HCEC 1CT (cell line): ENCODE measurements around the gene TRIM6.
A peak's percentile ranks its signal among the peaks of the same experiment; 100 is the strongest.
"Not testable (repeated sequence)": the region's sequence is repeated elsewhere in the genome, so short reads cannot be mapped to it uniquely, and the experiment has no call there.

Experiments used
- DNase-seq: peaks from one replicate; pipeline ENCODE4 v3.0.0-alpha.2; 2017

TRIM6 gene

DNA sequence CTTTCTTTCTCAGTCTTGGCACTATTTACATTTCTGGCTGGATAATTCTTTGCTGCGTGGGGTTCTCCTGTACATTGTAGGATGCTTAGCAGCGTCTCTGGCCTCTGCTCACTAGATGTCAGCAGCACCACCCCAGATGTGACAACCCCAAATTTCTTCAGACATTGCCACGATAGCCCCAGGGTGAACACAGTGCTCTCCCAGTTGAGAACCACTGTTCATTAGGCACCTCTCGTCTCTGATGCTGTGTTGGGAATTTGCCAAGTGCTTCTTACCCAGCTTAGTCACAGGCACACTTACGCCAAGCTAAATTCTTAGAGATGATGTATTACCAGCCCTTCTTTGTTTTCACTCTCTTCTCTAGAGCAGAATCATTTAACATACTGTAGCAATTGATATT, 9.4 kb downstream of the TRIM6 start:
- DNase-seq: peak; percentile 79

DNA sequence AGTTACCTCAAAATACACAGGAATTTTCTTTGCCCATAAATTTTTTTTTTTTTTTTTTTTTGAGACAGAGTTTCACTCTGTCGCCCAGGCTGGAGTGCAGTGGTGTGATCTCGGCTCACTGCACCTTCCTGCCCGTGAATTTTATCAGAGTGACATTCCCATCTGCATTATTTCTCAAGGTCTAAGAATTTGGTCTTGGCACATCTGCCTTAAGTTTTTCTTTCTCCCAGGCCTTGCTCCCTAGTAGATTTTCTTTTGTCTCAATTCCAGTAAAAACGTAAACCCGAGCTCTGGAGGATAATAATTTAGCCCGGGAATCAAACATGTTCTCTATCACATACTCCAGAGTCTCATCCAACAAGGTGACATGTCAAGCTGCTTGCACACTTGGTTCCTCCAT, 12.4 kb downstream of the TRIM6 start:
- DNase-seq: no peak

DNA sequence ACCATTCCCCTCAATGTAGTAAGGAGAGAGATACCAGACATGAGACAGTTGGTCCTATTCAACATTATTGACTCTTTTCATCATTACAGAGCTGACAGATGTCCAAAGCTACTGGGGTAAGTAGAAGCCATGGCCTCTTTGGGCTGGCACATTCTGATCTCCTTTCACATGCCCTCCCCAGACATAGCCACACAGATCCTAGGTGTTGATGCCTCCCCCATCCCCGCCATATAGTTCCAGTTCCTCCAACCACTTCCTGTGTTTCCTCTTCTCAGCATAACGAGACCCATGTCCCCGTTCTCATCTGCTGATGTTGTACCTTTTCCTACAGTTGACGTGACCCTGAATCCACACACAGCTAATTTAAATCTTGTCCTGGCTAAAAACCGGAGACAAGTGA, 14.0 kb downstream of the TRIM6 start:
- no peak for DNase-seq

DNA sequence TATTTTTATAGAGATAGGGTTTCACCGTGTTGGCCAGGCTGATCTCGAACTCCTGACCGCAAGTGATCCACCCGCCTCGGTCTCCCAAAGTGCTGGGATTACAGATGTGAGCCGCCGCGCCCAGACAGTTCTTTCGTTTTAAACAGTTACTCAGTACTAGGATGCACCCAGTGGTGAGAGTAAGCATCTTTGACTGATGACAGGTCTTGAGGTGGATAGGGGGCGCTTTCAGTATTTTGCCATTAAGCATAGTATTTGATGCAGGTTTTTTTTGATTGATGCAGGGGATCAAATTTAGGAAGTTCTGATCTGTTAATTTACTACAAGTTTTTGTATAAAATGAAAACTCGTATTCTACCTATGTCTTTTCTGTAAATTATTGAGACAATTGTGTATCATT, 15.2 kb downstream of the TRIM6 start:
- DNase-seq: no peak

DNA sequence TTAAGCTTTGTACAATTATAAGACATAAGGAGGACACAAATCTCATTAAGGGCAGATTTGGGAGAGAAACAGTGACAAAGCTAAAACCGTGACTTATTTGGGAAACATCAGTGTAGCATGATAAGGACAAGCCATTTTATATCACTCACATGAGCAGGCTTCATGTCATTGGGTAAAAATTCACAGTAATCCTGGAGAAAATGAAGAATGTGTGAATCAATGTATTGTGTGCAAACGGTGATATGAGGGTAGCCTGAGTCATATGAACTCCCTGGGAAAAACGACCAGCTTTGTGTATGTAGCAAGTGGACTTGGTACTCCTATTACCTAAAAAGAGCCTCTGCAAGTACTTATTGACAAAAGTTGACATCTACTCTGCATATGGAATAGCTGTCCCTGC, 22.4 kb downstream of the TRIM6 start:
- DNase-seq: peak; percentile 96

DNA sequence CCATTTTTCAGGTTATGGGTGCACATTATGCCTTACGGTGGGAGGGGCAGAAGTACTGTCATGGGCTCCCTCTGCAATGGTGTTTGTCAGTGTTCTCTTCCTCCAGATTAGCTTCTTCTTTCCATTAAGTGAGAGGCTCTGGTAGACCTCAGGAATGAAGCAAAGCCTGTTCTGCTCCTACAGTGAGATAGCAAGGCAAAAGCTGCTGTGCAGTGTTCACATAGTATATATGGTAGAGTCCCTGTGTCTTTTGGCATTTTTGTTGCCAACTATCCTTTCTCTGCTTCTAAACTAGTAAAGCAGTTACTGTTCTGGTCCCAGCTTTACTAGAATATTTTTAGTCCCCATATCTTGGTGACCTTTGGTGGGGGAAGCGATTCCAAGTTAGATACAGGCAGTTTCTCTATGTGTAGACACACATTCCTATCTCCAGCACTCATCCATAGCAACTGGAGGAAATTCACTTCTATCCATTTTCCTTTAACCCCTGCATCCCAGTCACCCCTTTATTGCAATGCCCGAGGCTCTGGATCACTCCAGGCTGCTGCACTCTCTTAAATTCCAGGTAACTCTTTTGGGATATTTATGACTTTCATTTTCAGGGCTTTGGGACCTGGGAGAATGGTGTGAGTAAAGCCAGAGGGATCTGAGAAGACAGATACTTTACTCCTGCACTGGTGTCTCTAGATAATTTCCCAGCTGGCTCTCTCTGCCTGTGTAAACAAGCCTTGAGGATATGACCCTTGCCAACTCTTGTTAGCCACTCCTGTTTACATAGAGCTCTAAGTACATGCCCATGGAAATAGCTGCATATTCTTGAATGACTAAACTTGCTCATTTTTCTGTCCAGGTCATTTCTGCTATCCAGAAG, 24.4 kb downstream of the TRIM6 start:
- DNase-seq: peak; percentile 91

DNA sequence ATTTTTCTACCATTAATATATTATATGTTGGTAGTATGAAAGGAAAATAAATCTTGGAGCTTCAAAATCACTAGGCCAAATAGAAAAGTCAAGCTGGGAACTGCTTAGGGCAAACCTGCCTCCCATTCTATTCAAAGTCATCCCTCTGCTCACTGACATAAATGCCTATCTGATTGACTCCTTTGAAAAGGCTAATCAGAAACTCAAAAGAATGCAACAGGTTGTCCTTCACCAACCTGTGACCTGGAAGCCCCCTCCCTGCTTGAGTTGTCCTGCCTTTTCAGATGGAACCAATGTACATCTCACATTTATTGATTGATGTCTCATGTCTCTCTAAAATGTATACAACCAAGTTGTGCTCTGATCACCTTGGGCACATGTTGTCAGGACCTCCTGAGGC, 25.1 kb downstream of the TRIM6 start:
- DNase-seq: no peak

DNA sequence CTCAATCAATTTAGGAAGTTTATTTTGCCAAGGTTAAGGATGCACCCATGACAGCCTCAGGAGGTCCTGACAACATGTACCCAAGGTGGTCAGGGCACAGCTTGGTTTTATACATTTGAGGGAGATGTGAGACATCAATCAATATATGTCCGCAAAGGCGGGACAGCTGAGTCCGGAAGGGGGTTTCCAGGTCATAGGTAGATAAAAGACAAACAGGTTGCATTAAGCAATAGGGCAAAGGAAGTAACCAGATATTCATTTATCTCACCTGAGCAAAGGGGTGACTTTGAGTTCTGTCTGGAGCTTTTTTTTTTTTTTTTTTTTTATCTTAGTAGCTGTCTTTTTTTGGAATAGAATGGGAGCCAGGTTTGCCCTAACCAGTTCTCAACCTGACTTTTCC, 26.4 kb downstream of the TRIM6 start:
- no peak for DNase-seq

DNA sequence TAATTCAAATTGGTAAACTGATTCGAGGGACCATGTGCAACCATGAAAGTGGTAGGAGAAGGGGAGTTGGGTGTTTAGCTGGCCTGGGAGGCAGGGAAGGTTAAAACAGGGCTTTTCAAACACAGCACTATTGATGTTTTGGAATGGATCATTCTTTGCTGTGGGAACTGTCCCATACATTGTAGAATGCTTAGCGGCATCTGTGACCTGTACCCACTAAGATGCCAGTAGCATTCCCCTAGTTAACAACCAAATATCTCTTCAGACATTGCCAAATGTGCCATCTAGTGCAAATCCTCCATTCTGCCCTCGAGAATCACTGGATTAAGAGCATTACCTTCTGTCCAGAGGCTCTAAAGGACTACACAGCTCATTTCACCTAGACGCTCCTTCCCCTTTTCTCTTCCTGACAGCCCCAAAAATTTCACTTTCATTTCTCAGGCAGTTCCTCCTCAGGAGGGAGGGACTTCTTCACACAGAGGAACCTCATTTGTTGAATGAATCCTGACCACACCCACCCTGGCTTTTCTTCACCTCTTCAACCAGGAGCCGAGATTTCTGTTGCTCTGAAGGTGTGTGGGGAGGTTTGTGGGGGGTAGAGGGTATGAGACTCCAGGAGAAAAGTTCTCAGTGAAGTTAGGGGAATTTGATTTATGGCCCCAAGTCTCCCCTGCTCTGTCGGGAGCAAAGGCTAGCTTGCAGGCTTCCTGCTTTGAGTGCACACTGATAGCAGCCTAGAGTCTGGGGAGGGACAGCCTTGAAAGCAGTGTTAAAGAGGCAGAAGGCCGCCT, 28.2 kb downstream of the TRIM6 start, which contains the start of gene TRIM34:
Gene TRIM34, plus strand, starts transcription at position 513 of the 791 bp plus-strand sequence. CDS start 7,331 bp downstream, outside the sequence.
- peak; percentile 68 for DNase-seq

DNA sequence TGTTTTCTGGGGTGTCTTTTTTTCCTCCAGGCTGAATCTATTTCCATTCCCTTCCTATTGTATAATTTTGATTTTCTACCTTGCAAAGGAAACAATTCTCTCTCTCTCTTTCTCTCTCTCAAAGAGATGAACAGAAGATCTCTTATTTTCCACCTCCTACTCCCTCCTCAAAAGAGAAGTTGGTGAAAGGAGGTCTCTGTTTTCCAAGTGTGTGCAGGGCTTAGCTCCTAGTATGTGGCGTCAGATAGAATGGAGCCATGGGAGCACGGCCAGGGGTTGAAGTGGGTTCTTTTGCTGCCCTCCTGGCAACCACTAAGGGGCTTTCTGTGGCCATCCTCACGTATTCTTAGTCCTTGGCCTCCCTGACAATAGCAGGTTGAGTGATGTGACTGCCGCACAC, 28.8 kb downstream of the TRIM6 start:
- DNase-seq: no peak

DNA sequence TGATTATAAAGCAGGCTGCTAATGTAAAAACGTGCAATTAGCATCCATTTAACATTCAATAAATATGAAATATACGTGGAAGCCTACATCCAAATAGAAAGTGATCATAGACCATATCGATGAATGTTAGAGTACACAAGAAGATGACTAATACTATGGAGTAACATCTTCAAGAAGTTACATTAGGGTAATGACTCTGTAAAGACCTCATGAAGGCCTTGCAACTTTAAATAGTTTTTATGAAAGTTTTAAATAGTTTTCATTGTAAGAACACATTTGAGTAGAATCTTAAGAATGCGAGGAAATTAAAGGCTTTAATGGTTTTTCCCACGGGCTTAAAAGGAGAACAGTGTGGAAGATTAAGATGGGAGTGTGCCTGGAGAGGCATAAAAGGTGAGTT, 29.8 kb downstream of the TRIM6 start:
- peak; percentile 54 for DNase-seq

DNA sequence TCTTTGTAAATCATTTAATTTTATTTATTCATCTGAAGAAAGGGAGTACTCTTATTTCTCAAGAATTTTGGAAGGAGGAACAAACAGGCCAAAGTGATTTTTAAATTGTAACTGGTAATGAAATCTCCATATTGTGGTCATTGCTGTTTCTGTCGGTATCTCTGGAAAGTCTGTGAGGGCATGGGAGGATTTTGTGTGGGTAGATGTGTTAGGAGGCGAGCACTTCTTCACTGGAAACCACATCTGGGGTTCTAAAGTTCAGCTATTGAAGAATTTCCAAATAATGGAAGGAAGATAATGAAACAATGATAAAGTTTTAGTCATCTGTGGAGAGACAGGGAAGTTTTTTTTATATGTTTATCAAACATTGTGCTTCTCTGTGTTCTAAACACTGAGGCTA, 35.0 kb downstream of the TRIM6 start:
- no peak for DNase-seq

DNA sequence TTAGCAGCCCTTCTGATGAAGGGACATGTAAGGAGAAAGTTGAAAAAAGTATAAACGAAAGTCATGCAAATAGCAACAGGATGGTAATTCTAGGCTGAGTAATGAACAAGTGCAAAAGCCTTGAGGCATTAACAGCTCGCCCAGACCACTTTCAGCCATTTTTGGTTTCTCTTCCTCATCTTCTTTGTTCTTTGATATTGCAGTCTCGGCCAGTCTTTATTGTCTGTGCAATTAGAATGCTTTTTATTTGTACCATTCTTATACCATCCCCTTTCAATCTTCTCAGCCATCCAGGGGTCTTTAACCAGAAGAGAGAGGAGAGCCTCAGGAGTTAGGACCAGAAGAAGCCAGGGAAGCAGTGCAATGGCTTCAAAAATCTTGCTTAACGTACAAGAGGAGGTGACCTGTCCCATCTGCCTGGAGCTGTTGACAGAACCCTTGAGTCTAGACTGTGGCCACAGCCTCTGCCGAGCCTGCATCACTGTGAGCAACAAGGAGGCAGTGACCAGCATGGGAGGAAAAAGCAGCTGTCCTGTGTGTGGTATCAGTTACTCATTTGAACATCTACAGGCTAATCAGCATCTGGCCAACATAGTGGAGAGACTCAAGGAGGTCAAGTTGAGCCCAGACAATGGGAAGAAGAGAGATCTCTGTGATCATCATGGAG, 35.7 kb downstream of the TRIM6 start:
- no peak for DNase-seq

DNA sequence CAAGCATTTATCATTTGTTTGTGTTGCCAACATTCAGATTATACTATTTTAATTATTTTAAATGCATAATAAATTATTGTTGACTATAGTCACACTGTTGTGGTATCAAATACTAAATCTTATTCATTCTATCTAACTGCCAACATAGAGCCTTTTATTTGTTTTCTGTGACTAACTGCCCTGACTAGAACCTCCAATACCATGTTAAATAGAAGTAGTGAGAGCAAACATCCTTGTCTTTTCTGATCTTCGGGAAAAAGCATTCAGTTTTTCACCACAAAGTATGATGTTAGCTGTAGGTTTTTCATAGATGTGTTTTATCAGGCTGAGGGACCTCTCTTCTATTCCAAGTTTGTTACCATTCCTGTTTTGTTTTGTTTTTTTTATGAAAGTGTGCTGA, 43.5 kb downstream of the TRIM6 start:
- no peak for DNase-seq

DNA sequence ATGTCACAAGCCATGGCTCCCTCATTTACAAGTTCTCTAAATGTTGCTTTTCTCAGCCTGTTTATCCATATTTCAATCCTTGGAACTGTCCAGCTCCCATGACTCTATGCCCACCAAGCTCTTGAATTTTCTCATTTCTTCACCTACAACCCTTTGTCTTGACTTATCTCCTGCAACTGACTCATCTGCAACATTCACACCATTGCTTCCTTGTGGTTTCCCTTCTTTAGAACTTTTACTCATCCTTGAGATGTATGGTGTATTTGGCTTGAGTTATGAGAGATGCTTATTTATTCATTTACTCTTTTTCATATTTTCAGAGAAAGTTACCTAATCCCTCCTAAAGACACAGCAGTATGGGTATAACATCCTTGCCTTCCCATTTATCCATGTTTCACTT, 47.1 kb downstream of the TRIM6 start:
- no peak for DNase-seq

DNA sequence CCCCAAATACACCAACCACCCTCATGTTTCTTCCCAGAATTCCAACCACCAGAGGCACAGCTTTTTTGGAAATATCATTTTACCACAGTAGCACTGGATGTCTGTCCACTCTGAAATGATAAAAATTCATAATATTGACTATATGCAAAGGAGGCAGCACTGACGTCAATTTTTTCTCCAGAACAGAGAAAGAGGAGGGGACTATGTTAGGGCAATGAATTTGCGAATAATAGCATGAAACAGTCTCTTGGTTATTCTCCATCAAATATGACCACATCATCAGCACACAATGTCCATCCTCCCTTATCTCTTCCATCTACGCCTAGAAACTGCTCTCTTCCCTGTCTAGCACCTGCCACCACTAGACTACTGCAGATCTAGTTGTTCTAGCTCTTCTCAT, 49.7 kb downstream of the TRIM6 start:
- DNase-seq: no peak

DNA sequence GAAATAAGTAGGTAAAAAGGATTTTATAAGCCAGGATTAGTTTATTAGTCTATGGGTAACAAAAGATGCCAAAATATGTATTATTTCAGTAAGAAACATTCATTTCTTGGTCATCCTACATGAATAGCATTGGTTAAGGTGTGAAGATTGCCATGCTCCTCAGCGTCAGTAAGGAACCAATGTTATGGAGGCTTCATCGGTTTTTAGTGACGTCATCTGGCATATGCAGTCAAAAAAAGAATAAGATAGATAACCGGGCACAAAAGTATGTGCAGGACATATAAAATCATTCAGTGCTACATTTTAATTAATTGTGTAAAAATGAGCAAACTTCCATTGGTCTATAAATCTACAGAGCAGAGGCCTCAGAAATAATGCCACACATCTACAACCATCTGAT, 59.0 kb downstream of the TRIM6 start:
- no peak for DNase-seq

DNA sequence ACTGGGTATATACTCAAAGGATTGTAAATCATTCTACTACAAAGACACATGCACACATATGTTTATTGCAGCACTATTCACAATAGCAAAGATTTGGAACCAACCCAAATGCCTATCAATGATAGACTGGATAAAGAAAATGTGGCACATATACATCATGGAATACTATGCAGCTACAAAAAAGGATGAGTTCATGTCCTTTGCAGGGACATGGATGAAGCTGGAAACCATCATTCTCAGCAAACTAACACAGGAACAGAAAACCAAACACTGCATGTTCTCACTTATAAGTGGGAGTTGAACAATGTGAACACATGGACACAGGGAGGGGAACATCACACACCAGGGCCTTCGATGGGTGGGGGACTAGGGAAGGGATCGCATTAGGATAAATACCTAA, 60.5 kb downstream of the TRIM6 start:
- DNase-seq: not testable (repeated sequence)

DNA sequence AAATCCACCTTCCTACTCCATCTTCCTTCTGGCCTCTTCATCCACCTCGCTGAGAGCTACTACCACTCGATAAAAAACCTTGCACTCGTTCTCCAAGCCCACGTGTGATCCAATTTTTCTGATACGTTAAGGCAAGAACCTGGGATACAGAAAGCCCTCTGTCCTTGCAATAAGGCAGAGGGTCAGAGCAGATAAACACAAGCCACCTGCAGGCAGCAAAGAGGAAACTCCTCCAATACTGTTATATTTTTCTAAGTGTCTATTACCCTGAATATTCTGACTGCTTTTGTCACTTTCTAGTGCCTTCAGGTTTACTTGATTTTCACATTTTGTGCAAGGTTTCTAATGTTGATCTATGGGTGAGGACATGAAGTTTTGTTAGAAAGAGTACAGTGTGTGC, 61.9 kb downstream of the TRIM6 start:
- DNase-seq: no peak
